ENCODE results near the gene TTLL1.

- no peak for TF ChIP-seq CTCF (IDR thresholded peaks at IDR 0.05)
- no peak for TF ChIP-seq POLR2AphosphoS5 (IDR thresholded peaks at IDR 0.05; ENCODE audit: insufficient read depth in 1 of 2, low read depth in 1 of 2)
Measured at GRCh38 chr22:43053176-43053575, 36.0 kb downstream of the TTLL1 start.

All from vagina (tissue), 2 donors.